ENCODE results near the gene TOX2.

Gene TOX2

GRCh38 chr20:43982016-43982415 is 67.4 kb downstream of the TOX2 start:
- in situ Hi-C loops (cut with HindIII; ENCODE audit: low pct_ligation_motif_present, low sequenced_read_pairs): no loop called here

GRCh38 chr20:43982886-43983285 is 68.2 kb downstream of the TOX2 start:
- H3K27ac ChIP-seq: no peak overlapping the region
- no peaks in the 10 kb centered on the region for H3K27me3 ChIP-seq (replicated peaks)
- no peak for TF ChIP-seq CTCF (IDR thresholded peaks at IDR 0.05; ENCODE audit: low read depth, low read length, missing control alignments)
- no peaks in the 10 kb centered on the region for H3K36me3 ChIP-seq (replicated peaks)
- DNase-seq: no peak
- in situ Hi-C loops (cut with HindIII; ENCODE audit: low pct_ligation_motif_present, low sequenced_read_pairs): no loop called here
- H3K4me3 ChIP-seq (ENCODE audit: low read depth, low read length): no peak overlapping the region

More at GRCh38 chr20:43982016-43982415, 67.4 kb downstream of the TOX2 start:
- no peak for TF ChIP-seq CTCF (IDR thresholded peaks at IDR 0.05; ENCODE audit: low read depth, low read length, missing control alignments)
- no peak for DNase-seq
- no peak overlapping the region for H3K4me3 ChIP-seq (ENCODE audit: low read depth, low read length)
- H3K36me3 ChIP-seq (replicated peaks): no peaks in the 10 kb centered on the region
- no peak overlapping the region for H3K27ac ChIP-seq
- no peaks in the 10 kb centered on the region for H3K27me3 ChIP-seq (replicated peaks)

- H3K27ac ChIP-seq: no peak overlapping the region
- in situ Hi-C loops (cut with HindIII; ENCODE audit: low pct_ligation_motif_present, low sequenced_read_pairs): no loop called here
- no peak overlapping the region for H3K4me3 ChIP-seq (ENCODE audit: low read depth, low read length)
- peak; percentile 57 for TF ChIP-seq CTCF (IDR thresholded peaks at IDR 0.05; ENCODE audit: low read depth, low read length, missing control alignments)
- no peak for DNase-seq
- no peaks in the 10 kb centered on the region for H3K27me3 ChIP-seq (replicated peaks)
- no peaks in the 10 kb centered on the region for H3K36me3 ChIP-seq (replicated peaks)
Measured at GRCh38 chr20:43983359-43983758, 68.7 kb downstream of the TOX2 start.

- no peak overlapping the region for H3K27ac ChIP-seq
- no peaks in the 10 kb centered on the region for H3K27me3 ChIP-seq (replicated peaks)
- no peak overlapping the region for H3K4me3 ChIP-seq (ENCODE audit: low read depth, low read length)
- TF ChIP-seq CTCF (IDR thresholded peaks at IDR 0.05; ENCODE audit: low read depth, low read length, missing control alignments): no peak
- in situ Hi-C loops (cut with HindIII; ENCODE audit: low pct_ligation_motif_present, low sequenced_read_pairs): no loop called here
- DNase-seq: no peak
- H3K36me3 ChIP-seq (replicated peaks): no peaks in the 10 kb centered on the region
Measured at GRCh38 chr20:43983904-43984361, 69.3 kb downstream of the TOX2 start.

GRCh38 chr20:43984587-43984986 is 69.9 kb downstream of the TOX2 start:
- Histone ChIP-seq H3K36me3 (replicated peaks) (no peaks in the 10 kb centered on the region), H3K27me3 (replicated peaks) (no peaks in the 10 kb centered on the region), H3K27ac (no peak overlapping the region), H3K4me3 (ENCODE audit: low read depth, low read length) (no peak overlapping the region)
- in situ Hi-C loops (cut with HindIII; ENCODE audit: low pct_ligation_motif_present, low sequenced_read_pairs): no loop called here
- no peak for TF ChIP-seq CTCF (IDR thresholded peaks at IDR 0.05; ENCODE audit: low read depth, low read length, missing control alignments)
- no peak for DNase-seq

GRCh38 chr20:43985121-43985520 is 70.5 kb downstream of the TOX2 start:
- no peaks in the 10 kb centered on the region for H3K36me3 ChIP-seq (replicated peaks)
- H3K27ac ChIP-seq: no peak overlapping the region

More at GRCh38 chr20:43985121-43985520, 70.5 kb downstream of the TOX2 start:
- DNase-seq: no peak
- in situ Hi-C loops (cut with HindIII; ENCODE audit: low pct_ligation_motif_present, low sequenced_read_pairs): no loop called here
- Histone ChIP-seq H3K4me3 (ENCODE audit: low read depth, low read length) (no peak overlapping the region), H3K27me3 (replicated peaks) (no peaks in the 10 kb centered on the region)
- TF ChIP-seq CTCF (IDR thresholded peaks at IDR 0.05; ENCODE audit: low read depth, low read length, missing control alignments): no peak
